AG04450 (cell line): ENCODE results near the gene AGTRAP. TPM values are rescaled to one million over a fixed set of nuclear protein-coding genes. Genes with fewer than 3 reads are reported as not detected.

Source experiments
- CTCF ChIA-PET: fragments of 300-600, 350-600 bp; formaldehyde crosslinking; extraction: SDS; loops from one replicate; lab custom pipeline; 2022; ENCODE audit warnings: antibody characterized with exemption, inconsistent platforms; lab: Charles Lee
- POLR2A ChIA-PET: fragments of 350-600 bp; formaldehyde crosslinking; extraction: SDS; loops from one replicate; lab custom pipeline; 2021; ENCODE audit warnings: antibody characterized with exemption, inconsistent platforms; lab: Yijun Ruan, JAX
- DNase-seq: peaks from one replicate; pipeline ENCODE4 v3.0.0-alpha.2; 2011; ENCODE audit warnings: low read depth, low spot score
- H3K27ac ChIP-seq: one replicate; pipeline ENCODE4 v1.5.1; 2012; ENCODE audit warnings: low read depth, low read length, control low read depth
- H3K27me3 ChIP-seq: one replicate; pipeline ENCODE4 v1.6.0; 2012; ENCODE audit warnings: low read length; ENCODE audit not compliant: control insufficient read depth, insufficient read depth
- H3K4me3 ChIP-seq: 2 replicates; pipeline ENCODE4 v1.5.1; 2011; ENCODE audit warnings: mild to moderate bottlenecking, low read depth, low read length, control low read depth
- H3K9me3 ChIP-seq: 2 replicates; pipeline ENCODE4 v1.5.1; 2012; ENCODE audit warnings: low read length; ENCODE audit not compliant: control insufficient read depth, insufficient read depth
- polyA plus RNA-seq: library from polyadenylated mRNA; depleted of rRNA; stranded (reverse); fragments of >200 nt; gene quantifications from 2 replicates; pipeline ENCODE4 v1.2.3, GENCODE V29; 2011
- TF ChIP-seq, protein P1 (sequence below): IDR thresholded peaks from 2 replicates; pipeline ENCODE4 v1.5.1; 2011; ENCODE audit warnings: low read depth, low read length, control low read depth, inconsistent platforms

AGTRAP gene
- polyA plus RNA-seq, 1 experiment: 26.8 TPM

DNA sequence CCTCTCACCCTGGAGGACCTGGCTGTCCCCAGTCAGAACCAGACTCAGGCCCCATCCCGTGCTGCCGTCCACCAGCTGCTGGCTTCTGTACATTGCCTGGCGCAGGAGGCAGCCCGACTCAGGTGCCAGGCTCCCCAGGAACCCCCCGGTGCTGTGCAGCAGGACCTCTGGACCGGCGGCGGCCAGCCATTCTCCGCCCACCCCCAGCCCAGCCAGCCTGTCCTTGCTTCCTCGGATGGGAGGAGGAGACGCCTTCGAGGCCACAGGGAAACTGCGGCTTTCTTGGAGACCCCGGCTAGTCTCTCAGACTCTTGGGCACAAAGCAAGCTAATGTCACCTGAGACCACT is 30.5 kb downstream of the AGTRAP start:
- Histone ChIP-seq H3K27ac (no peak overlapping the region), H3K27me3 (peaks cover 32% of the 10 kb centered on the region), H3K4me3 (no peak overlapping the region), H3K9me3 (no peaks in the 10 kb centered on the region; the same call in 1 of the 2 replicates)
- CTCF ChIA-PET: no interaction called here
- TF ChIP-seq, protein P1, sequence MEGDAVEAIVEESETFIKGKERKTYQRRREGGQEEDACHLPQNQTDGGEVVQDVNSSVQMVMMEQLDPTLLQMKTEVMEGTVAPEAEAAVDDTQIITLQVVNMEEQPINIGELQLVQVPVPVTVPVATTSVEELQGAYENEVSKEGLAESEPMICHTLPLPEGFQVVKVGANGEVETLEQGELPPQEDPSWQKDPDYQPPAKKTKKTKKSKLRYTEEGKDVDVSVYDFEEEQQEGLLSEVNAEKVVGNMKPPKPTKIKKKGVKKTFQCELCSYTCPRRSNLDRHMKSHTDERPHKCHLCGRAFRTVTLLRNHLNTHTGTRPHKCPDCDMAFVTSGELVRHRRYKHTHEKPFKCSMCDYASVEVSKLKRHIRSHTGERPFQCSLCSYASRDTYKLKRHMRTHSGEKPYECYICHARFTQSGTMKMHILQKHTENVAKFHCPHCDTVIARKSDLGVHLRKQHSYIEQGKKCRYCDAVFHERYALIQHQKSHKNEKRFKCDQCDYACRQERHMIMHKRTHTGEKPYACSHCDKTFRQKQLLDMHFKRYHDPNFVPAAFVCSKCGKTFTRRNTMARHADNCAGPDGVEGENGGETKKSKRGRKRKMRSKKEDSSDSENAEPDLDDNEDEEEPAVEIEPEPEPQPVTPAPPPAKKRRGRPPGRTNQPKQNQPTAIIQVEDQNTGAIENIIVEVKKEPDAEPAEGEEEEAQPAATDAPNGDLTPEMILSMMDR: no peak
- no peak for DNase-seq
- POLR2A ChIA-PET: no interaction called here

DNA sequence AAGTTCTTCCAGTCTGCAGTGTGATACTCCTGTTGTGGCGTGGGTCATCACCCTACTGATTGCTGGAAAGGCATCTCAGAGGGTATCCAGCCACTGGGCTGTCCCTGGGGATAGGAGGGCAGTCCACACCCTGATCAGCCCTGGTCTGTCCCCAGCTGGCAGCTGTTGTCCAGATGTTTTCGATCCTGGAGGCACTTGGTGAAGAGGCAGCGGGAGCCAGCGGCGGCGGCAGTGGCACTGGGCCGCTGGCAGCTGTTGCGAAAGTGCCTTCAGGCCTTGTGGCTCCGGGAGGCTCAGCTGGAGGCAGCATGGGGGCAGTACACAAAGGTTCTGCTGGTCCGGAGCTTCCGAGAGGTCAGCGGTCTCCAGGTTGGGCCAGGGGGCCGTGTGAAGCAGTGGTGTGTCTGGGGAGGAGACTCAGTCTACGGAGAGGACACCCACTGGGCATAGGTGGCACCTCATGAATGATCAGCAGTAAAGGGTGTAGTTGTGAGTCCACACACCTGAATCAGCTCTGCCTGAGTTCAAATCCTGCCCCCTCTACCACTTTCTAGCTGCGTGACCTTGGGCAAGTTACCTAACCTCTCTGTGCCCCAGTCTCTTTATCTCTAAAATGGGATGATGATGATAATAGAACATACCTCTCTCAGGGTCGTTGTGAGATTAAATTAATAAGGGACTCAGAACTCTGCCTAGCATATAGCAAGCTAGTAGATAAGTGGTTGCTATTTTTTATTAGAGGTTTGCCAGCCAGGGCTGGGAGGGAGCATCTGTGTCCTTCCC is 32.2 kb downstream of the AGTRAP start:
- POLR2A ChIA-PET: no interaction called here
- H3K4me3 ChIP-seq: no peak overlapping the region
- TF ChIP-seq, protein P1: no peak
- H3K9me3 ChIP-seq: no peaks in the 10 kb centered on the region
- no peak overlapping the region for H3K27ac ChIP-seq
- CTCF ChIA-PET: interaction anchor here (1.0 kb wide), 1 partner anchor 17 kb away, joined by 3 read pairs; no protein-coding TSS in a partner anchor
- H3K27me3 ChIP-seq: peaks cover 21% of the 10 kb centered on the region
- DNase-seq: no peak

DNA sequence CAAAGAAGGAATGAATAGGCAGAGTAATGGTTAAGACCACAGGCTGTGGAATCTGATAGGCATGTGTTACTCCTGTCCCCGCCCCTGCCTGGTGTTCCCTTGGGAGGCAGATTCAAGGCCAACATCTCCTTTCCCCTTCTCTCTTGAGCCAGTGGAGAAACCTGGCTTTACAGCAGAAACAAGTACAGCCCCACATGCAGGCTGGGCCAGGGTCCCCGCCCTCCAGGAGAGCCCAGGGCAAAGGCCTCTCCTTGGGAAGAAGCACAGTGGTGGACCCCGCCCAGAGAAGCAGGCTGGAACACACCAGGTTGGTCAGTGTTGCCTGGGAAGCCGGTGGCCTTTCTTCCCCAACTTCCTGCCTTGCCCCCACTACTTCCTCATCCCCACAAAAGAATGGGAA is 32.9 kb downstream of the AGTRAP start:
- no peak overlapping the region for H3K4me3 ChIP-seq
- H3K27me3 ChIP-seq: peaks cover 21% of the 10 kb centered on the region
- H3K27ac ChIP-seq: no peak overlapping the region
- POLR2A ChIA-PET: no interaction called here
- TF ChIP-seq, protein P1: no peak
- H3K9me3 ChIP-seq: no peaks in the 10 kb centered on the region
- CTCF ChIA-PET: interaction anchor here (1.5 kb wide), 1 partner anchor 16 kb away, joined by 3 read pairs; no protein-coding TSS in a partner anchor
- DNase-seq: no peak

DNA sequence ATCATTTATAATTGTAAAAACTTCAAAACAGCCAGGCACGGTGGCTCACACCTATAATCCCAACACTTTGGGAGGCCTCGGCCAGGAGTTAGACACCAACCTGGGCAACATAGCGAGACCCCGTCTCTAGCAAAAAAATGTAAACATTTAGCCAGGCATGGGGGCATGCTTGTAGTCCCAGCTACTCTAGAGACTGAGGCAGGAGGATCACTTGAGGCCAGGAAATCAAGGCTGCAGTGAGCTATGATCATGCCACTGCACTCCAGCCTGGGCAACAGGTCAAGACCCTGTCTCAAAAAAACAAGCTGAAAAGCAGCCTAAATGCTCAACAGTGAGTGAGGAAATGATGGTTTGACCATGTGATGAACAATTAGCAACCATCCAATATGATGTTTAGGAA is 33.3 kb downstream of the AGTRAP start:
- no peak overlapping the region for H3K27ac ChIP-seq
- H3K4me3 ChIP-seq: no peak overlapping the region
- H3K9me3 ChIP-seq: no peaks in the 10 kb centered on the region
- TF ChIP-seq, protein P1: no peak
- DNase-seq: no peak
- ChIA-PET POLR2A (no interaction called here), CTCF (interaction anchor here (1.5 kb wide), 1 partner anchor 16 kb away, joined by 3 read pairs; no protein-coding TSS in a partner anchor)
- H3K27me3 ChIP-seq: peaks cover 21% of the 10 kb centered on the region

DNA sequence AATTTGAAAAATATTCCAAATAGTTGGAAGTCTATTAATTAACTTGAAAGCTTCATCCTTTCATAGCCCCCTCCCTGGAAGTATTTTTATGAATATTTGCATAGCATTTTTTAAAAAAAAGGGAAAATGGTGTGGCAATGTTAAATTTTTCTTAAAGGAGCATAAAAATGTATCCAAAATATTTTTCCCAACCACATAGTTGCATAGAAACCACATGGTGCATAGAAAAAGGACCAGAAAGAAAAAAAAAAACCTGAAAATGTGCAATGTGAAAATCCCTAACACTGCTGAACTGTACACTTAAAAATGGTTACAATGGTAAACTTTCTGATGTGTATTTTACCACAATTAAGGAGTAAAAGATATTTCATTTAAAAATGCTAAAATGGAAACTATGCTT is 34.1 kb downstream of the AGTRAP start:
- Histone ChIP-seq H3K27me3 (peaks cover 21% of the 10 kb centered on the region), H3K9me3 (no peaks in the 10 kb centered on the region), H3K4me3 (no peak overlapping the region), H3K27ac (no peak overlapping the region)
- CTCF ChIA-PET: interaction anchor here (1.5 kb wide), 1 partner anchor 15 kb away, joined by 3 read pairs; no protein-coding TSS in a partner anchor
- DNase-seq: no peak
- TF ChIP-seq, protein P1: no peak
- POLR2A ChIA-PET: no interaction called here
